GM19351 (cell line): ENCODE data around the gene MSI2.

Source experiments
- ATAC-seq: cut with Tn5 transposase; IDR thresholded peaks from one replicate; pipeline ENCODE4 v1.9.1; 2021; ENCODE audit warnings: mild to moderate bottlenecking, moderate library complexity; ENCODE audit not compliant: unreplicated experiment

The MSI2 gene

DNA sequence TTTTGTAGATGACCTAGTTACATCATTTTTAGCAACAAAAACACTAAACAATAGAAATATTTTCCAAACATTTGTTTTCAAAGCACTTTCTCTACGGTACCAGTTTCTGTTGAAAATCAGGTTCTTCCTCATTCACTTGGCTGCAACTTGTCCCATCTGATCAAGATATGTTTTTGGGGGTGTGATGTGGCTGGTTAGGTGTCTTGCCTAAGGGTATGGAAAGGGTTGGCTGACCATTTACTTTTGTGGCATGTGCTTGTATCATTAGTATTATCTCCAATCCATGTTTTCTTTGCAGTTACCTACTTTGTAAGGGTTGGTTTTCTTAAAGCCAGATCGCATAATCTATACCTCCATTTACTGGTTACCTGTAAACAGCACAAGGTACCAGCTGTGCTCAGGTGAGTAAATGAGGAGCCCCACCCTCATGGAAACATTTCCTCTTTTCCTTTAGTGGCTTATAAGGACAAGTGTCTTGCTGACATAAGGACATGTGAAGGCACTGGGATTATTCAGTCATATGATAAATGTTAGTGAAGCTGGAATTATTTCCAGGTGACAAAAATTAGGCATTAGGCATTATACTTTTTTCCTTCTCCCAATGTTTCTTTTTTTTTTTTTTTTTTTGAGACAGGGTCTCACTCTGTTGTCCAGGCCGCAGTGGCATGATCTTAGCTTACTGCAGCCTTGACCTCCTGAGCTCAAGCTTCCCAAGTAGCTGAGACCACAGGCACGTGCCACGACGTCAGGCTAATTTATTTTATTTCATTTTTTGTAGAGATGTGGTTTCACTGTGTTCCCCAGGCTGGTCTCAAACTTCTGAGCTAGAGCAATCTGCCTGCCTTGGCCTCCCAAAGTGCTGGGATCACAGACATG, 326.8 kb downstream of the MSI2 start:
- ATAC-seq, result no peak

DNA sequence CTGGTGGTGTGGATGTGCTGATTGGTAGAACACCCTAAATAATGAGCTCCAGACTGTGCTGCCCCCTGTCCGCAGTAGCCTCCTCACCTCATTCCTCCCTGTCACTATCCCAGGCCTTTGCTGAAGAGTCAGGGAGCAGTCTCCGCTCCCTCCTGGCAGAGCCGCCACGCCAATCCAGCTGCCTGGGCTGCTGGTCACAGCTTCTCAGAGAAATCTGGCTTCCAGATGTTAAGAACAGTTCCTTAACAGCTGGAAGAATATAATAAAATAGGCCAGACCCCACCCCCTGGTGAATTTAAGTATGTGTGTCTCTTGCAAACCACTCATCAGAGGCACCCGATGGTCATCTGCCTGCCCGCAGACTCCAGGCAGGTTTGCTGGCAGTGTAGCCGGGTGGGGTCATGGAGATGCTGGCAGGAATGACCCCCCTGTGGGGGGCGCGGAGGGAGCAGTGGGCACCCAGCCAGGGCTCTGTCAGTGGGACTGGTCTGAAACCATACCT, 327.8 kb downstream of the MSI2 start:
- no peak for ATAC-seq

GRCh38 chr17:57585341-57586195, 329.2 kb downstream of the MSI2 start:
- no peak for ATAC-seq

- no peak for ATAC-seq
Measured at GRCh38 chr17:57586196-57586740, 329.9 kb downstream of the MSI2 start.

DNA sequence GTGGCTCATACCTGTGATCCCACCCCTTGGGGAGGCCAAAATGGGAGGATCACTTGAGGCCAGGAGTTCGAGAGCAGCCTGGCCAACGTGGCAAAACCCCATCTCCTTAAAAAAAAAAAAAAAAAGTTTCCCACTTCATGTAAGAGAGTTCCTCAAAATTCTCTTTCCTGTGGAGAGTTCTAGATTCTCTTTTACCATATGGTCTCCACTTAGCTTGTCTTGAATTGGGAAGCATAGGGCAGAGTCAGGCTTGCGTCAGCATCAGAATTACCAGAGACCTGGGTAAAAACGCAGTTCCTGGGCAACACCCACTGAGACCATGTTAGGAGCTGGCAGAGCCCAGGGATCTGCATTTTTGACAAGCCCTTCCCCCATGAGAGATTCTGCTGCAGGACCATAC, 330.4 kb downstream of the MSI2 start:
- no peak for ATAC-seq

GRCh38 chr17:57587193-57587969, 331.1 kb downstream of the MSI2 start:
- ATAC-seq, result no peak

DNA sequence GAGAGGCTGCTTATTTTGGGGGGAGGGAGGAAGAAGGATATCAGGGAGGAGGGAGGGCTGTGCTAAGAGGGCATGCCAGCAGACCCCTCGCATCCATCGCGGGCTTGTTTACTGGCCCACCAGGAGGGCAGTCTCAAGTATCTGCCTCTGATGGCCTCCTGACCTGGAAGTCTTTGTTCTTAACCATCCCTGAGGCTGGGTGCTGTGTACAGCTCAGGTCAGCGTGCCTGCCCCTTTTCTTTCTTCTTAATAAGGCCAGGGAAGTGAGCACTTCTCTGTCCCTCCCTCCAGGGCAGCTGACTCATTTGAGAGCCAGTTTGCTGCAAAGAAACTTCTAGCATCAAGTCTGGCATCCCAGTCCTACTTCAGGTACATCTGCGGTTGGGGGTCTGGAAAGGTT, 331.8 kb downstream of the MSI2 start:
- no peak for ATAC-seq

DNA sequence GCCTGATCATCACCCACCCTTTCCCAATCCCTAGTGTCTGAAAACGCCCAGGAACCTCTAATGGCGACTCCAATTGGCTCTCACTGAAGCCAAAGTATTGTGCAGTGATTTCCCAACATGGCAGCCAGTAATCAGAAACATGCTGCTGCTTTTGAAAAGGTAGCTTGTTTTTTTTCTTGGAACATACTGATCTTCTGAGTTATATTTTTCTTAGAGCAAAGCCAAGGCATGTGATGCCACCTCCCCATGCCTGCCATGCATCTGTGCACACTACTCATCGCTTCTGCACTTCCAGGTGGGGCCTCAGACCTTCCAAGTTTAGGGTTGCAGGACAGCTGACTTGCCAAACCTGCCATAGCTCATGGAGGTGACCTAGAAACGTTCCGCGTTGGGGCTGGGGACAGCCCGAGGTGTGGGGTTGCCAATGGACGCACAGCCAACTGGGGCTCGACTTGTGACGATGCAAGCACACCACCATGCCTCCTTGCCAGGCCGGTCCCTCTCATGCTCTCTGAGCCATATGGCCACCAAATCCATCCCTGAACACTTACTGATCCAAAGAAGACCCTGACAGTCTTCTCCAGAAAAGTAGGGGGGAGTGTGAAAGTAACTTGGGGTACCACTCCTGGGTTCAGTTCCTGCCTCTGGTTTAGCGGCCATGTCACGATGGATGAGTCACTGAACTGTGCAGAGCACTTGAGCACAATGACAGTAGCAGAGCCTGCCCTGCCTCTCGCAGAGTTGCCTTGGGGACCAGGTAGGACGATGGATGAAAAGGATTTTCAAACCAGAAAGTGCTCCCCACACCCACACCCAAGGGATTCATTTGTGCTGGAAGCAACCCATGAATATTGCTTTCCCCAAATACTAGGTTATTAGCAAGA, 333.1 kb downstream of the MSI2 start:
- ATAC-seq, result no peak

DNA sequence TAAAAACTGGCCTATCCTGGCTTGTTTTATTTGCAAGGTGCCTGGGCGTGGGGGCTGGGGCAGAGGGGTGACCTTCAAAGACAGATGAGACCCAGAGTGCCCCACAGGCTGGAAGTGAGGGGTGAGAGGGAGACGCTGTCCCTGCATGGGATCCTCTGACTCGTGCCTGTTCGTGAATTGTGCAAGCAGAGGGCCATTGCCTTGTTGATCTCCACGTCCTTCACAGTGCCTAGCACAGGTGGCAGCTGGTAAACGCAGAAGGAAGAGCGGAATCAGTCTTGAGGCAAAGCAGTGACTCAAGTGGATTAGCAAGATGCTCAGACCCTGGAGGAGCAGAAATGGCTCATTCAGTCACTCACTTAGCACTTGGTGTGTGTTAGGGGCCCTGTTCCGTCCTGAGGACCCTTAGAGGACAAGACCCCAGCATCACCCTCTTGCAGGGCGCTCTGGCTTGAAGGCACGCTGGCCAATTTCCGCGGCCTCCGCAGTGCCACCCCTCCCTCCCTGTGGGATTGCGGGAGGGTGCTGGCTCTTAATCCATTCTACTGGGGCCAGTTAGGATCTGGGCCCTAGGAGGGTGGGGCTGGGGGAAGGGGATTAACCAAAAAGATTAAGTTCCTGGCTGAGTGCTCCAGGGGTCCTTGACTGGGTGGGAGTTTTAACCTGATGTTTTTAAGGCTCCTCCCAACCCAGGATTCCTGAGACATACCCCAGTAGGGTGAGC, 337.6 kb downstream of the MSI2 start:
- ATAC-seq, result no peak

DNA sequence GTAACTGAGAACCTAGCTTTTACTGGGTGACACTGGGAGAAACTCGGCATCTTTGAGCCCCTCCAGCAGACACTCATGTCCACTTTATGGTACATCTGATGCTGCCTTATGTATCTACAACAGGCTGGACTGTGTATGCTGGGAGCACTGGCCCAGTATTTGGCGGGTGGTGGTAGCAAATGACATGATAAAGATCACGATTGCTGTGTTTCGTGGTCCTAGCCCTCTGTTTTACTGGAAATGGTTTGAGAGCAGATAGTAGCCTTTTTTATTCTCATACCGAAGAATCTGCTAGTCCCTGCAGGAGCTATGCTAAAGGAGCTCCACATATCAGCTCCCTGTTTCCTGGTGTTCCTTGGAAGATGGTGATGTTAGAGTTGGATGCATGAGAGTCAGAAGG, 338.4 kb downstream of the MSI2 start:
- no peak for ATAC-seq

GRCh38 chr17:57595426-57595825, 339.1 kb downstream of the MSI2 start:
- no peak for ATAC-seq

DNA sequence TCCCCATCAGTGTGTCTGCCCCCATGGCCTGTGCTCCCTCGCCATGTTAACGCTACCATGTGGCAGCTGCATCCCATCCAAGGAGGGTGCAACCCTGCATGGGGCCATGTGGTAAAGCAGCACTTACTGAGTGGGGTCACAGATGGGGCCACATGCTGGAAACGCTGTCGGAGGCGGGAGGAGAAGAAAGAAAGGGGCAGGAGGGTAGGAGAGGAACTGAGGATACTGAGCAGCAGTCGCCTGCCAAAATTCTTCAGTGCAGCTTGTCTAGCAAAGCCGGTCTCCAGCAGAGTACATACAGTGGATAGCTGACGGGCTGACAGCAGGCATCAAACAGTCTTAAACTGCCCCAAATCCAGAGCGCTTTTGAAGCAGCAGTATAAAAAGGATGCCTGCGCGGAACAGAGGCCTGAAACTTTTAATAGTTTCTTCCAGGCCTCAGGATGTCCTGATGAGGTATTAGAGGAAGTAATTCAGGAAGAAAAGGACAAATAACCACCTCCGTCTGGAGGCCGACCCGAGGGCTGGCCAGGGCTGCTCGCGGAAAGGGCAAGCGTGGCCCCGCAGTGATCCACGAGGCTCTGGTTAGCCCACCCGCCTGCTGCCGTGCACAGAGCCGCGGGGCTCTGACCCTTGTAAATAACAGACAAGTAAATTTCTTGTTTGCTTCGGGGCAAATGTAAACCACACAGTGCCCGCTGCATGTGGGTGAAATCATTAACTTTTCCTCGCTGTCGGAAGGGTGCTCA, 339.8 kb downstream of the MSI2 start:
- ATAC-seq, result no peak

DNA sequence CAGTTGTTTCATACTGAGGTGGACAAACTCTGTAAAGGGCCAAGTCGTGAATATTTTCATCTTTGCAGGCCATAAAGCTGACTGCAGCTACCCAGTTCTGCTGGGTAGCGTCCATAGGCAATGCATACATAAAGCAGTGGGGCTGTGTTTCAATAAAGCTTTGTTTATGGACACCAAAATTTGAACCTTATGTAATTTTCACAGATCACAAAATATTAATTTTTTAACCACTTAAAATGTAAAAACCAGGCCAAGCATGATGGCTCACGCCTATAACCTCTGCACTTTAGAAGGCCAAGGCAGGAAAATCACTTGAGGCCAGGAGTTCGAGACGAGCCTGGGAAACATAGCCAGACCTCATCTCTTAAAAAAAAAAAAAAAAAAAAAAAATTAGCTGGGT, 340.8 kb downstream of the MSI2 start:
- ATAC-seq, result no peak

DNA sequence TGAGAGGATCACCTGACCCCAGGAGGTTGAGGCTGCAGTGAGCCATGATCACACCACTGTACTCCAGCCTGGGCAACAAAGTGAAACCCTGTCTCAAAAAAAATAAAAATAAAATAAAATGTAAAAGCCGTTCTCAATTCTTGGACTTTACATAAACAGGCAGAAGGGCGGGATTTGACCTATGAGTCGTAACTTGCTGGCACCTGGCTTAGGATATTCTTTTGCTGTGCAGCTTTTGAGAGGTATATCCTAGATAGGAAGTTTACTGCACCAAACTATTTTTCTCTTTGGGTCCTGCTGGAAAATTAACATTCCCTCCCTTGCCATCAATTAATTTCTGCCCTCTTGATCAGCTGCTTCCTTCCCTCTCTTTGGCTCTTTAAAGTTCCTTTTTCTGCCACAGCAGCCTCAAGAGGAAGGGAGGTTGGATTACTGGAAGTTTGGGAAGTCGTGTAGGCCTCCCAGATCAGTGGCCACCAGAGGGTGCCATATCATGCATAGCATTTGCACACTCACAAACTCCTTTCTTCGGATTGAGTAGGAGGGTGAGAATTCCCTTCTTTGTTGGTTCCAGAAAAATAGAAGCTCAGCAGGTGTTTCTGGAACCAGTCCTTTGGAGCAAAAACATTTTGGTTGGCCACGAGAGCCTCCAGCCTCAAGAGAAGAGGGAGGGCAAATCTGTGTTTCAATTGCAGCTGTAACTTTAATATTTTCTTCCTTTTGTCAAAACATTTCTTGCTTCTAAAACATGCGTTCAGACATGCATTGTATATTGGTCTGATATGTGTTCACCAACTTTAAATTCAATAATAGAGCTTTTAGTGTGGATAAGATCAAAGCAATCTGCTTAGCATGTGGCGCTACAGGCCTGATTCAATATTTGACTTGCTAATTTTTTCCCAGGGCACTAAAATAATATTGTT, 341.5 kb downstream of the MSI2 start:
- no peak for ATAC-seq

DNA sequence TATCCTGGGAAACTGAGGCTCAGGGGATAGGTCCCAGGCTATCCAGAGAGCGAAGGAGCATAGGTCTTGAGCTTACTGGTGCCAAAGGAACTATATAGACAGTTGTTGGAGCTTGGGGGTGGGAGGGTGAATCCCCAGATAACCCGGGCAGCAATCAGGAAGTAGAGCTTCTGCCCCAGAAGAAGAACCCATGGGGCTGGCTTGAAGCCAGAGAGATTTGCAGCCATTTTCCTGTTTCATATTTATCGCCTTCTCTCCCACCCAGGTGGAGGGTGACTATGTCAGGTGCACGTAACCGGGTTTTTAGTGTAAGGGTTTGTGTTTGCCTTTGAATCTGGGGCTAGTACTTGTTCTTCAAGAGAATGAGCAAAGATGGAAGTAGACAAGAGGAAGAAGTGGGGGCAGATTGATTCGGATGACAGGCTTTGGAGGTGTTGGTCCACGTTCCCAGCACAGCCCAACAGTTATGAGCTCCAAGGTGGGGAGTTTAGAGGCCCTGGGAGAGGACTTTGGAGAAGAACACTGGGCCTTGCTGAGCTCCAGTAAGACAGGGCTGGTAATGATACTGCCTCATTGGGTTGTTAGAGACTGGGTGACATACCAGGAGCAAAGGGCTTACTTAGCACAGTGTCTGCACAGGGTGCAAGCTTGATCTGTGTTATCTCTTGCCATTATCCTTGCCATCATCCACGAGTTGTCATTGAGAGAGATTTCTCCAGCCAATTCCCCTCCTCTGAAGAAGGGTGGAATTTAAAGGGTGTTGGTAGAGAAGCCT, 343.1 kb downstream of the MSI2 start:
- ATAC-seq, result no peak

- no peak for ATAC-seq
Measured at GRCh38 chr17:57600074-57600473, 343.8 kb downstream of the MSI2 start.
